ENCODE data around the gene MMP14.

Gene MMP14

DNA sequence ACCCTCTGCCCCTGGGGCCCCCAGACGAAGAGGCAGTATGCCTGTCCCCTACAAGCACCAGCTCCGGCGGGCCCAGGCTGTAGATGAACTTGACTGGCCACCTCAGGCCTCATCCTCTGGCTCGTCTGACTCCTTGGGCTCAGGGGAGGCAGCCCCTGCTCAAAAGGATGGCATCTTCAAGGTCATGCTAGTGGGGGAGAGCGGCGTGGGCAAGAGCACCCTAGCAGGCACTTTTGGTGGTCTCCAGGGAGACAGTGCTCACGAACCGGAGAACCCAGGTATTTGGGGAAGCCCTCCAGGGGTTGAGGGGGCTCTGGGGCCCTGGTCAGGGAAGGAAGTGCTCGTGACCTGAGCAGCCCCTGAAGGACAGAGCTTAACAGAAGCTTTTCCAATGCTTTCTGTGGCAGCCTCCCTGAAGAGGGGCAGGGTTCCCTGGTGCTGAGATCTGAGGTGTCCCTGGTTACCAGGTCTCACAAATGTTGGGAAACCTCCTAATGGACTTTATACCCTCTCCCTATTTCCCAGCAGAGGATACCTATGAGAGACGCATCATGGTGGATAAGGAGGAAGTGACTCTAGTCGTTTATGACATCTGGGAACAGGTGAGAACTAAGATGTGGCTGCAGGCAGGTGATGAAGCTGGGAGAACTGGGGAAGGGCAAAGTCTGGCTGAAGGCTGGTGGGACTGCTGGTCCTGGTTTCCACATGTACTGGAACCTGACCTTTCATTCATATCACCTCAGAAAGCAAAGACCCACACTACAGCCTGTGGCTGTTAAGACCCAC, 48.5 kb downstream of the MMP14 start:
- DNase-seq (ENCODE audit: low spot score) = no peak

DNA sequence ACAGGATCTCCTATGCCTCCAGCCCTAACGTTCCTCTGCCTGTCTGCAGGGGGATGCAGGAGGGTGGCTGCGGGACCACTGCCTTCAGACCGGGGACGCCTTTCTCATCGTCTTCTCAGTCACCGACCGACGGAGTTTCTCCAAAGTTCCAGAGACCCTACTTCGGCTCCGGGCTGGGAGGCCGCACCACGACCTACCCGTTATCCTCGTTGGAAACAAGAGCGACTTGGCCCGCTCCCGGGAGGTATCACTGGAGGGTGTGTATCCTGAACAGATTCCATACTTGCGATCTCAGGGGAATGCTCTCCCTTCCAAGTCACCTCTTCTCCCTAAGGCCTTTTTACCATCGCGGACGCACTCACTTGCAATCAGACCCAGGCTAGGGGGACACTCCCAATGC, 49.6 kb downstream of the MMP14 start:
- no peak for DNase-seq (ENCODE audit: low spot score)

DNA sequence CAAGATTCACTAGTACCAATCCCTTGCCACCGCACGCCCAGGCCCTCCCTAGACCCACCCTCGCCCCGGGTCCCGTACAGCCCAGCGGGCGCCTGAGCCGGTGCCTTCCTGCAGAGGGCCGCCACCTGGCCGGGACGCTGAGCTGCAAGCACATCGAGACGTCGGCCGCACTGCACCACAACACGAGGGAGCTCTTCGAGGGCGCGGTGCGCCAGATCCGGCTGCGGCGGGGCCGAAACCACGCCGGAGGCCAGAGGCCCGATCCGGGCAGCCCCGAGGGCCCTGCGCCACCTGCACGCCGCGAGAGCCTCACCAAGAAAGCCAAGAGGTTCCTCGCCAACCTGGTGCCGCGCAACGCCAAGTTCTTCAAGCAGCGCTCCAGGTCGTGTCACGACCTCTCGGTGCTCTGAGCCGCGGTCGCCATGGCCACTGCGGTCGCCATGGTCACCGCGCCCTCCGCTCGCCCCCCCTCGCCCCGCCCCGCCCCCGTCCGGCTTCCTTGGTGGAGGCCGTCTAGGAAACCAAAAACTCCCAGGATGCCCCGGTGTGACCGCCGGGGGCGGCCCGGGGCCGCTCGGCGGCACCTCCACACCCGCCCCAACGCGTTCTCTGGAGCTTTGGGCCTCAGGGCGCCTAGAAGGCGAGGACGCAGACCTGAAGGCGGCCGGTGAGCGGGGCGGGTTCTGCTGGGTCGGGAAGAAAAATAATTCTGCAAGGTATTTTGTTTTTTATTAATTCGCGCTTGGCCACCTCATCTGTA, 50.3 kb downstream of the MMP14 start:
- peak; percentile 75 for DNase-seq (ENCODE audit: low spot score)

DNA sequence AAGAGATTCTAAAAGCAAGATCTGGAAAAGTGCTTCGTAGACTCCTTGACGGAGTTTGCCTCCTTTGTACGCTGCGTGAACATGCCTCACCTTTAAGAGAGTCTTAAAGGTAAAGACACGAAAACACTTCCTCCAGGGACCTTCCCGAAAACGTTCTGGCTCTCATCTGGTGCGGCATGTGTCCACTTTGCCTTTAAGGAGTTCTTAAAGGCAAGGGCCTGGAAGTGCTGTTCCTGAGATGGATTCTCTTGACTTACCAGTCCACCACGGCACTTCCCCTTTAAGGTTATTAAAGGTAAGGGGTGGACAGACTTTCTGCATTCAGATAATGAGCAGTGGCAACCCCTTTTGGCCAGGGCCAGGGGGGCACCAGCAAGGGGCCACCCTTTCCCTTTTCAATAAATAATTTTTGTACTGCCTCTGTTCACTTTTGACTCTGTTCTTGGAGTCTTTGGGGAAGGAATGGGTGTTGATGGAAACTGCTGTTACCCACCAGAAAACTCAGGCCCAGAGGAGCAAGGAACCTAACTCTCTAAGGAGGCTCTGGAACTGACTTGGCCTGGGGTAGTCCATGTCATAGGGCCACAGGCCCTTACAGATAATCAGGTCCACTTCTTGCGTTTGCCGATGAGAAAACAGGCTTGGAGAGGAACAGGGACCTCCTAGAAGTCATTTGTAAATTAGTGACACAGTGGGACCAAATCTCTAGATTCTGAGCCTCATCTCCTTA, 51.0 kb downstream of the MMP14 start:
- DNase-seq (ENCODE audit: low spot score) = peak; percentile 50

DNA sequence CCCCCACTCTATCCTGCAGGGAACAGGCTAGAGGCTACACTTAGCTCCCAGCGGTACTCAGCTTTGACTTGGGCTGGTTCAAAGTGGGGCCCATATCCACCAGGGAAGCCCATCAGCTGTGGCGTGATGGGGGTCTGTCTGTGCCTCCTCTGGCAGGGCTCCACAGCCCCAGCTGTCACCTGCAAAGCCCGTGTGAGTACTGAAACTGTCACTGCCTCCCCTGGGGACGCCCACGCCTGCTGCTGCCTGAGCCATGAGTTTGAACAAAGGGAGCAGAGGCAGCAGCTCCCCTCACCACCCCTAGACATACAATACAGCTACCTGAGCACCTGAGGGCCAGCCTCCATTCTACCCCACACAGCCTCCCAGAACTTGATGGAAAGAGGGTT, 51.6 kb downstream of the MMP14 start:
- DNase-seq (ENCODE audit: low spot score) = no peak

DNA sequence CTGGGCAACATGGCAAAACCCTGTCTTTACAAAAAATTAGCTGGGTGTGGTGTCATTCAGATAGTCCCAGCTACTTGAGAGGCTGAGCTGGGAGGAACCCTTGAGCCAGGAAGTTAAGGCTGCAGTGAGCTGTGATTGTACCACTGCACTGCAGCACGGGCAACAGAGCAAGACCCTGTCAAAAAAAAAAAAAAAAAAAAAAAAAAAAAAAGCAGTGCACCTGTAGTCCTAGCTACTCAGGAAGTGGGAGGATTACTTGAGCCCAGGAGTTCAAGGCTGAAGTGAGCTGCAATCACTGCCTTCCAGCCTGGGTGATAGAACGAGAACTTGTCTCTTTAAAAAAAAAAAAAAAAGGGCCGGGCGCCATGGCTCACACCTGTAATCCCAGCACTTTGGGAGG, 52.3 kb downstream of the MMP14 start:
- no peak for DNase-seq (ENCODE audit: low spot score)

DNA sequence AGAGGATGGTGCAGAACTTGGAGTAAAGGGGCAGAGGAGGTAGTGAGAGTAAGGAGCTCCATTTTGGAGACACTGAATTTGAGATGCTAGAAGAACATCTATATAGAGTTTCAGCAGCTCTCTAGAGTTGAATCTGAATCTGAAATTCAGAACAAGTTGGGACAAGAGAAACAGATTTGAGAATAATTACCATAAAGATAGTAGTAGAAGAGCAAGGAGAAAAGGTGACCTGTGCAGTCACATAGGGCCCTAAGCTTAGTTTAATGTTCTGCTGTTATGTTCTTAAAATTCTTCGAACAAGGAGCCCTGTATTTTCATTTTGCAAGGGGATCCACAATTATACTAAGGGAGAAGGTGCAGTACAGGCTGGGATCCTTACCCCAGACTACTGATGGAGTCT, 54.0 kb downstream of the MMP14 start:
- no peak for DNase-seq (ENCODE audit: low spot score)

DNA sequence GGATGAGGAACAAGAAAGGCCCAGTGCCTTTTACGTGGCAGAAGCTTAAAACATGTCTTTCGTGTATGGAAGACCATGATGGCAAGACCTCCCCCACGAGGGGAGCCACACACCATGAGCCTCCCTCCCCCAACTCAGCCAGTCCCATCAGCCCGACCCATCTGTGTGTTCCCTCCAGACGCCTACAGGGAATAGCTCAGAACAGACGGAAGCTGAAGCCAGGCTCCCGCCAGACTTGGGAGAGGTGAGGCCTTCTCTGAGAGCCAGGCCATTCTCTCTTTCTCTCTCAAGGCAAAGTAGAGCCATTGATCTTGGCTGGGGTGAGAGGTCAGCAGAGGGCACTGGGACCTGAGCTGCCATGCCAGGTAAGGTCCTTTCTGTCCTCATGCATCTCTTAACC, 56.1 kb downstream of the MMP14 start:
- no peak for DNase-seq (ENCODE audit: low spot score)

DNA sequence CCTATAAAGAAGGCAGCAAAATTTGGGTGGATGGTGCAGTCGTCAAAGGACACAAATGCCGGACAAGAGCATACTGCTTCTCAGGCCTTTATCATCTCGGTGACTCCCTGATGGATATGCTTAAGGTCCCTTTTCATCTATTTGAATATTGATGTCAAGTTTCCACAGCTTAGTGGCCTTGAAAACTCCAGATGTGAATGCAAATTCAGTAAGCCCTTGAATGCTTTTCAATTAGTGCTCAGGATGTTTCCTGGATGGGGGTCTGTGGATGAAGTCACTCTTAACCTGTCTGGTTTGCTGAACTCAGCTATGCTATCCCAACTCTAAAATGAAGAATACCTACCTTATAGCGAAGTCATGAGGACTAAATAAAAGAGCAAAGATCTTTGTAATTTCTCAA, 57.3 kb downstream of the MMP14 start:
- no peak for DNase-seq (ENCODE audit: low spot score)

DNA sequence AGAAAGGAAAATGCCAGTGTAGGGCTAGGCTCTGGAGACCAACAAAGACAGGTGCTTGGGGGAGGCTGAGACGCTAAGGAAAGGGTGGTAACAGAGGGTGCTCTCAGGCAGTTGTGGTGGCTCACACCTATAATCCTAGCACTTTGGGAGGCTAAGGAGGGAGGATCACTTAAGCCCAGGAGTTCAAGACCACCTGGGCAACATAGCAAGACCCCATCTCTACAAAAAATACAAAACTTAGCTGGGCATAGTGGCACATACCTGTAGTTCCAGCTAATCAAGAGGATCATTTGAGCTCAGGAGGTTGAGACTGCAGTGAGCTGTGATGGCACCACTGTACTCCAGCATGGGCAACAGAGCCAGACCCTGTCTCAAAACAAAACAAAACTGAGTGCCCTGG, 59.0 kb downstream of the MMP14 start:
- DNase-seq (ENCODE audit: low spot score) = no peak

DNA sequence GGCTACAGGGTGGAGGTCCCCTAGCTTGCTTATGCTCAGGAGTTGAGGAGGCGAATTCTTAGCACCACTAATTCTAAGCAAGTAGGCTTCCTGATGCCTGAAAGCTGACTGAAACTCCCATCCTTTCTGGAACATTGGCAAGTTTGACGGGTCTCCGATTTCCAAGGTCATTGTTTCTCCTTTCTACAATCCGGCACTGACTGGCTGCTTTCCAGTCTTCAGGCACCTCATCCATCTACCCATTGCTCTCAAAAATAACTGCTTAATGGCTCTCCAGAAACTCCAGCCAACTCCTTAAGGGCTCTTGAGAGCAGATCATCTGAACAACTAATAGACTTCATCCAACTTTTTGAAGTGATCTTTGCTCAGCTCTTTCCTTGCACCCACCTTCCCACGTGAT, 60.0 kb downstream of the MMP14 start:
- DNase-seq (ENCODE audit: low spot score) = no peak

DNA sequence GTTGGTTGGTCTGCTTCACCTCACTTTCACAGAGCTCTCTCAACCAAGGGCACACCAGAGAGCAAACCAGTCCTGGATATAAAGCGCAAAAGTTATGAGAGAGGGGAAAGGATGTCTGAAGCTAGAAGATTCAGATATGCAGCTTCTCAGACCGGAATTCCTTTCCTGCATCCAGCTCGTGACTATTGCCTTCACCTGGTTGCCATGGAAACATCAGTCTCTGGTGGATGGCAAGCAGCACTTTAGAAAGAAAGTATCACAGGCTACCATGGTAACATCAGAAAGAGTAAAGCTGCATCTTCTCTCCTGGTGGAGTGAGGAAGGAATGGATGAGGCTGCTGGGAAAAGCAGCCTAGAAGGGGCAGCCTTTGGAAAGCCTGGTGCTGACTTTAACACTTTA, 60.4 kb downstream of the MMP14 start:
- no peak for DNase-seq (ENCODE audit: low spot score)

DNA sequence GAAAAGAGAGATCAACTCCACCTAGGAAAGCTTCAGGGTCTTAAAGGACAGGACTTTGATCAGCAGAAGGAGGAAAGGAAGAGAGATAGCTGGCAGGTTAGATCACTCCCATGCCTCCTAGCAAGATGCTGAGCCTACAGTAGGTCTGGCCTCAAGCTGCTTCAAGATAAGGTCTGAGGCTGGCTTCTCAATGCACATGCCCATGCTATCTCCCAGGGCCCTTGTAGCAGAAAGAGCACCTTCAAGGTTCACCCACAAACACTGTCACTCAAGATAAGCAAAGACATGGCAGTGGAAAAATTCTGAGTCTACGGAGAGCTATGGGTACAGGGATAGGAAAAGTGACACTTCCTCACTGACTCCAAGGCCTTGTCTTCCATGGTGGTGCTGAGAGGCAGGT, 61.0 kb downstream of the MMP14 start:
- no peak for DNase-seq (ENCODE audit: low spot score)
